HG02884 (cell line): ENCODE data around the gene TIMMDC1.
"Not testable (repeated sequence)": the region's sequence is repeated elsewhere in the genome, so short reads cannot be mapped to it uniquely, and the experiment has no call there.

Experiments
- ATAC-seq: cut with Tn5 transposase; IDR thresholded peaks from one replicate; pipeline ENCODE4 v1.9.1; 2021; ENCODE audit warnings: mild to moderate bottlenecking, moderate library complexity; ENCODE audit not compliant: unreplicated experiment

The TIMMDC1 gene

DNA sequence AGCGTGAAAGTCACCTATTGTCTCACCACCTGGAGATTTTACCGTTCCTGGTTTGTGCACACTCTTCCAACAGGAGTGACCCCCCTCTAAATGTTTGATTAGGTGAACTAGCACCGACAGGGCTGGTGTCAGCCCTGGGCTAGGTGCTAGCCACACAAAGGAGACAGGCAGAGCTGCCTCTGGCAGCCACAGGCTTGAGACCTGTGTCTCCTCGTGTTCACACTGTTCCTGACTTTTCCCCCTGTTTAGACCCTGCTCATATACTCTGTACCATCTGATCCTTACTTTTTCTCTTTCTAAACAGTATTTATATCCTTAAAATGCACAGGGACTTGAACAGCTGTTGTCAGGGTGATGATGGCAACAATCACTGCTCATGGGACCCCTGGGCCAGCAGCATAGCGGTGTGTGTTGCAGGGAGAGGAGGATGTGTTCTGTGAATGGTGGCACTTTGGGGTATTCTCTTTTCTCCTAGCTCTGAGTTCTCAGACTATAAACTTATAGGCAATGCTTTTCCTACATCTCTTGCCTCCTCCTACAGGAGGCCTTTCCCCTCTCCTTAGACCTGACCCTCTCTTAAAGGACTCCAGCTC lies 55.6 kb downstream of the TIMMDC1 start:
- ATAC-seq = no peak

DNA sequence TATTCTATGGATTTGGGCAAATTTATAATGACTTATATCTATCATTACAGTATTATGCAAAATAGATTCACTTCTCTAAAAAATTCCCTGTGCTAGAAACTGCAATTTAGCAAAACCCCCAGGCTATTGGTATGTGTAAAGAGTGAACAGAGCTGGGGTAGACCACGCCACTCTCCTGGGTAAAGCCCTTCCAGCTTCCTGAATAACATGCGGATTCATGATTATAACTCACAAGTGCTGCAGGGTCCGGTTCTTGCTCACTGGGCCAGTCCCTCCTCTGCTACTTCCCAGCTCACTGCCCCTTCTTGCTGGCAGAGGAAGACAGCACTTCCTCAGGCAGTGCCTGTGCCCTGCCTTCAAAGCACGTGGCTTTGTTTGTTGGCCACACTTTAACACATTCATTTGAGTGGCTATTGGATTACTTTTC lies 57.0 kb downstream of the TIMMDC1 start:
- no peak for ATAC-seq

DNA sequence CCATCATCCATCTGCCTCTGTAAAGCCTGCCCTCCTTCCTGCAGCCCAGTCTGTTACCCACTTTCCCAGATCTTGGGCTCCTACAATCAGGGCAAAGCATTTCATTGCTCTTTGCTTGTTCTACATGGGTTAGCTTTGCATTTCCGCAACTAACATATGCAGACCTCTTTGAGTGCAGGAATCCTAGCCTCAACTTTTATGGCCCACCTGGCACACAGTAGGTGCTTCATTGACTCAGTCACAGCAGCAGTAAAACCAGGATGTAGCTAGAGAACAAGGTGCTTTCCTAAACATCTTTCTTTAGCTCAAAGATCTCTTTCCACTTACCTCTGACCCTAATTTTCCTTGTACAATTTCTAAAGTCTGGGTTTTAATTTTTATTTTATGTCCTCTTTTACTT lies 57.6 kb downstream of the TIMMDC1 start:
- ATAC-seq = no peak

DNA sequence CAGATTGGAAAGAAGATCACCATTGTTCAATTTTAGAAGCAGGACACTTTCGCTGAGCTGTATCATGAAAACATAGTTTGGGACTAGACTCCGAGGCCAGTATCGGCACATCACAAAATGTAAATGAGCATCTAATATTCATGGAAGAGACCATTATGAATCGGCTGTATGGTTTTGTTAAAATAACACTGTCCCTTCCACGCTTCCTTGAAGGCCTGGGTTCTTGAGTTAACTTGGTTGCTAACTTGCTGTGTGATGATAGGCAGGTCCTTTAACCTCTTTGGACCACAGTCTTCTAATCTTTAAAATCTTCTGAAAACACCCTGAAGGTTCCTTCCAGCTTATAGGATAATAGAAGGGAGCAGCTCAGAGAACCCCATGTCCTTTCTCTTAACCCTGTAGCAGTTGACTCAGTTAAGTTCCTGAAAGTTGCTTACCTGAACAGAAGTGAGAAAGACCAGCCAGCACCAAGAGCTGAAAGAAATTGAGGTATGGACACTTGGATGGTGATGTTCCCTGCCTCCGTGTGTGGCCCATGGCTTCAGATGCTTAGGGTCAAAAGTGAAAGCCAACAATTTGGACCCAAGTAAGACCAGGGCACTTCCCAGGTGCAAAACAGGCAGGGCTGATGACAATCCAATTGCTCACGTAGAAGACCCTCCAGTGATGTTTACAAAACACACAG lies 59.0 kb downstream of the TIMMDC1 start:
- ATAC-seq = no peak

- no peak for ATAC-seq
These were observed 59.5 kb downstream of the TIMMDC1 start for GRCh38 chr3:119557877-119558269.

DNA sequence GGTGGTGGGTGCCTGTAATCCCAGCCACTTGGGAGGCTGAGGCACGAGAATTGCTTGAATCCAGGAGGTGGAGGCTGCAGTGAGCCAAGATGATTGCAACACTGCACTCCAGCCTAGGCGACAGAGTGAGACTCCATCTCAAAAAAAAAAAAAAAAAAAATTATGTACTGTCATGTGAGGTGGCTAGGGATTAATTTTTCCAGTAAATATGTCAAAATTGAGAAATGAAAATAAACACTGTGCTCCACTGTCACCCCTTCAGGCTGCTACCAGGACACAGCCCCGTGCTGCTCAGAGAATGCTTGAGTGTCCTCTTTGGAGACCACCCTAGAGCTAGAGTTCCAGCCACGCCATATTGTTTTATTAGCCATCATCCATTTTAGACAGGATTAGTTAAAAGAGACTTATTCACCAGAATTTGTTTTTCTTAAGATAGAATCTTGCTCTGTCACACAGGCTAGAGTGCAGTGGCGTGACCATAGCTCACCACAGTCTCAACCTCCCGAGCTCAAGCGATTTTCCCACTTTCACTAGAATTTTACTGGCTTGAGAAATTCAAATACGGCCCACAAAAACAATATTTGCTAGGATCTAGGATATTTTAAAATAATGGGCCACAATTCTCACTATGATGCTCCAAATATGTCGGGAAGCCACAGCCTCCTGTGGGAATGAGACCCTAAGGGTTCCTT lies 60.4 kb downstream of the TIMMDC1 start:
- ATAC-seq = no peak

DNA sequence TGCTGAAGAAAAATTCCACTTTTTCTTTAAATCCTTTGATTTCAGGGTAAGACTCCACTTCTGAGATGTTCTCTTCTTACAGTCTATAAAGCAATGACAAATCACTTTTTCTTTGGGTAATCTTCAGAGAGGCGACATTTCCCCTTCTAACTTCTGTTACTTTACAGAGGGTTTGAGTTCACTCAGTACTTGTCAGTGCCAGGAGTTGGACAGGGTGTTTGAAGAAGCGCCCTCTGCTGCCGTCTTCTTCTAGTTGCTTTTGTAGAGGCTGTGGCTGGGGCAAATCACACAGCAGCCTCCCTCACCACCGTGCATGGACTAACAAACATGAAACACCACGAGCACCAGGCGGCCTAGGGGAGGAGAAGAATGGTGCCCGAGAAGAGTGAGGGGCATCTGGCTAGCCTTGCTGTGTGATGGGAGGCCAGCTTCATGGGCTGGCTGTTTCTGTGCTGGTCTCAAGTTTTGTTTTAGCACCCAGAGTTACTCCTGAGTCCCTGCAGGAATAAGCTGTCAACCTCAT lies 61.2 kb downstream of the TIMMDC1 start, which contains the start of gene CD80:
CD80 (minus strand) TSS at position 174 of the 523 bp plus-strand sequence. CDS start 1,886 bp downstream, outside the sequence.
- peak; percentile 59 for ATAC-seq

- no peak for ATAC-seq
These were observed 61.8 kb downstream of the TIMMDC1 start for GRCh38 chr3:119560160-119560559.

DNA sequence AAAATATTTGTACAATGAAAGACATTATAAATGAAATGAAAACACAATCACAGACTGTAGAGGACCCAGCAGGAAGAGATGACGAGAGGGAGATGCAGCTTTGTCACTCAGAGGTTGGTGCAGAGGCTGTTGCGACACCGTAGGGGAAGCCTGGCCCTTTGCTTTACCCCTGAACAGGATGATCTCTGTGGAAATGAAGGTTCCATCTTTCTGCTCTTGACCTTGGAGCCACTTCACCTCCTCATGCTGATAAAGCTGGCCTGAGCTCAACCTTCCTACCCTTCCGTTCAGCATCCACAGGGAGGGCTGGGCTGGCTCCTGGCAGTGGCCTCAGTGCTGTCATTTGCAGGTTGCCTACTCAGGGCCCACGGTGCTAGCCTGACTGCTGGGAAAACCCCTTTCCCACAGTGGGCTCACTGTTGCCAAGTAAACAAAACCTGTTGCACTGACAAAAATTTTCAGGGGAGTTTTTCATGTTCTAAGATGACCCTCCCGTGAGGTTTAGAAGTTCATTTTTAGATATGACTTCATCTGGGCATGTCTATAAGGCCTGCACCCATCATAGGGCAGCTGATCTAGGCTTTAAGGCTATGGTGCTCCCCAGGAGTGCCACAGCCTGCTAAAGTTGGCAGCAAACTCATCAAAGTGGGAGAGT lies 64.1 kb downstream of the TIMMDC1 start:
- peak; percentile 63 for ATAC-seq

- not testable (repeated sequence) for ATAC-seq
These were observed 65.0 kb downstream of the TIMMDC1 start for GRCh38 chr3:119563334-119563733.

DNA sequence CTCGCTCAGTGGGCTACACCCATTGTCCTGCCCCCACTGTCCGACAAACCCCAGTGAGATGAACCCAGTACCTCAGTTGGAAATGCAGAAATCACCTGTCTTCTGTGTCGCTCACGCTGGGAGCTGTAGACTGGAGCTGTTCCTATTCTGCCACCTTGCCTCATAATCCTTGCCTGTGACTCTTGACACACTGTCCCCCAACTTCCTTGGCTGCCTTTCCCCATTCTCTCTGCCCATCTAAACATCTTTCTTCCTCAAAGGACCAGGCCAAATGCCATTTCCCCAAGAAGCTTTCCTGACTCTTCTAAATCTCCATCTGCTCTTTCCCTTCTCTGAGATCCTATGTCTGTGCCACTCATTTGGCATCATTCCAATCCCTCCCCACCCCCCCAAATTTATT lies 70.8 kb downstream of the TIMMDC1 start:
- no peak for ATAC-seq

DNA sequence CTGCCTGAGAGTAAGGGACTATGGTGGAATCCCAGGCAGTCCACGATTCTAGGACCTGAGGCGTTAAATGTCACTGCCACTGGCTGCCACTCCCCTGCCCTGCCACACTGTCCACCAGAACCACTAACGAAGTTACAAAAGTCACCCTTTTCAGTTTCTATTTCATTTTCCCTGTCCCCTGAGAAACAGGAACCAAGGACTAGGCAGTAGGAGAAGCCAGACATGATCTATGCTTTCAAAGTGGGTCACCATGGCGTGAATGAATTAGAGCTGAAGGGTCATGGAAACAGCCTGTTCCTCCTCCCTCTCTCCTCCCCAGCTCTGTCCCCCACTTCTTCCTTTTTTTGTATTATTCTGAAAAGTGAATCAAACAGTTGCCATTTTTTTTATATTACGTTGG lies 71.9 kb downstream of the TIMMDC1 start:
- ATAC-seq = peak; percentile 54

DNA sequence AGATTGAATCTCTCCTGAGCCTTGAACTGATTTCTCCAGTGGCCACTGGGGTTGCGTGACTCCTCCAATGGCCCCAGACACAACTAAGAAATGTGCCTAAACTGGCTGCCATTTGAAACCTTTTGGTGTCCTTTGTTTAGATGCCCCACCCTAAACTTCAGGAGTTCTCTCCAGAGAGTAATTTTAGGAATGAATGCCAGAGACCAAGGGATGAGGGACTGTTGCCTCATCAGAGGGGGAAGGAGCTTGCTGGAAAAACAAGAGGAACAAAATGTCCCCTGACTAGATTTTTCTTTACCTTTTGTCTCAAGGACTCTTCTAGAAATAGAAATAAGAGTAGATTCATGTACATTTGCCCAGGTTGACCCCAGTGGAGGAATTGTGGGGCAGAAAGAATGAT lies 72.9 kb downstream of the TIMMDC1 start:
- no peak for ATAC-seq

- no peak for ATAC-seq
These were observed 73.3 kb downstream of the TIMMDC1 start for GRCh38 chr3:119571688-119572087.
